H1 (cell line): ENCODE data around the gene NTN1. TPM values are rescaled to one million over a fixed set of nuclear protein-coding genes. Genes with fewer than 3 reads are reported as not detected.

ENCODE experiments used
- CHD2 ChIP-seq: IDR thresholded peaks from 2 replicates; pipeline ENCODE4 v1.6.1; 2012; ENCODE audit warnings: low read length, improper control_type of control experiment
- EP300 ChIP-seq, 2 experiments: IDR thresholded peaks; 1 replicate in 1 of 2; 2 replicates in 1 of 2; pipeline ENCODE4 v1.6.1; 2011 to 2012; ENCODE audit warnings: low read depth in 2 of 2, low read length in 2 of 2, mild to moderate bottlenecking in 2 of 2, borderline replicate concordance in 1 of 2, inconsistent platforms in 1 of 2, moderate library complexity in 1 of 2
- GABPA ChIP-seq: IDR thresholded peaks from 2 replicates; pipeline ENCODE4 v1.6.1; 2011; ENCODE audit warnings: mild to moderate bottlenecking, low read length, moderate library complexity, borderline replicate concordance; ENCODE audit not compliant: insufficient read depth
- NRF1 ChIP-seq: IDR thresholded peaks from 2 replicates; pipeline ENCODE4 v1.6.1; 2011; ENCODE audit warnings: mild to moderate bottlenecking, low read depth, low read length, improper control_type of control experiment
- POLR2AphosphoS5 ChIP-seq: IDR thresholded peaks from 2 replicates; pipeline ENCODE4 v1.6.1; 2011; ENCODE audit warnings: low read depth, low read length
- RXRA ChIP-seq: IDR thresholded peaks from 2 replicates; pipeline ENCODE4 v1.6.1; 2011; ENCODE audit warnings: low read depth, mild to moderate bottlenecking, low read length, moderate library complexity; ENCODE audit not compliant: insufficient read depth
- TBP ChIP-seq: IDR thresholded peaks from 2 replicates; pipeline ENCODE4 v1.6.1; 2011; ENCODE audit warnings: low read depth, low read length, improper control_type of control experiment
- TEAD4 ChIP-seq: IDR thresholded peaks from 2 replicates; pipeline ENCODE4 v1.6.1; 2012; ENCODE audit warnings: low read depth, low read length, inconsistent platforms, mixed read lengths
- polyA plus RNA-seq, 7 experiments: library from polyadenylated mRNA; depleted of rRNA in 3 of 7; stranded (reverse) in 5 of 7; unstranded in 2 of 7; fragments of >200 nt in 5 of 7; fragments of 200-250 nt in 2 of 7; gene quantifications; 1 replicate in 5 of 7; 2 replicates in 1 of 7; 4 replicates in 1 of 7; pipeline versions ENCODE4 v1.2.1 to v1.2.3, GENCODE V29; 2011 to 2013; ENCODE audit warnings: missing spikeins in 2 of 7, mixed read lengths in 2 of 7
- total RNA-seq: library from RNA; stranded (reverse); fragmentation: NEBNext Ultra II Directional; extraction: Animal tissue kit (Norgen Biotek cat#: 25700); gene quantifications from 2 replicates; pipeline ENCODE4 v1.2.1, GENCODE V29; 2021

NTN1 gene
- total and polyA plus RNA-seq, 2 of the 8 experiments (the other 6 are each of a cell fraction or from before 2014, with no cell fraction given): 2.0 to 2.3 TPM

- TF ChIP-seq TEAD4: no peak
- no peak for TF ChIP-seq GABPA
- no peak for TF ChIP-seq TBP
- no peak for TF ChIP-seq CHD2
- TF ChIP-seq POLR2AphosphoS5: no peak
- no peak for TF ChIP-seq RXRA
- TF ChIP-seq NRF1: no peak
- no peak for TF ChIP-seq EP300 (IDR thresholded peaks at IDR 0.05; ENCODE audit: borderline replicate concordance in 1 of 2, low read depth in 2 of 2, low read length in 2 of 2)
Measured at GRCh38 chr17:9234389-9234945, 213.2 kb downstream of the NTN1 start (continued).
